GM18507 (cell line): ENCODE measurements around the gene NIP7.
"Not testable (repeated sequence)": the region's sequence is repeated elsewhere in the genome, so short reads cannot be mapped to it uniquely, and the experiment has no call there.

ENCODE experiments used
- DNase-seq: peaks from one replicate; pipeline ENCODE4 v3.0.0; 2011; ENCODE audit warnings: low read depth; ENCODE audit not compliant: insufficient read length; ENCODE audit errors: extremely low spot score
- FAIRE-seq: peaks from 2 replicates; lab custom pipeline; 2011; peaks lifted over from hg19 to GRCh38; lab: Jason Lieb, UNC

Gene NIP7

GRCh38 chr16:69339289-69340094, at the start of gene NIP7, which contains the start of gene COG8:
TSS of gene NIP7 (plus strand) at chr16:69339772. CDS start at chr16:69339830, 58 bp downstream.
TSS of gene COG8 (minus strand) at chr16:69339564. CDS start at chr16:69339552, 12 bp downstream.
- DNase-seq (peak; percentile 82), FAIRE-seq (peak; percentile 98)

GRCh38 chr16:69291657-69292056, 47.9 kb upstream of the NIP7 start:
- FAIRE-seq, DNase-seq: not testable (repeated sequence)

GRCh38 chr16:69293401-69293800, 46.2 kb upstream of the NIP7 start:
- FAIRE-seq = no peak
- DNase-seq = no peak

- DNase-seq = no peak
- FAIRE-seq = no peak
Measured at GRCh38 chr16:69294051-69294450, 45.5 kb upstream of the NIP7 start.

- not testable (repeated sequence) for FAIRE-seq
Measured at GRCh38 chr16:69296771-69297170, 42.8 kb upstream of the NIP7 start.

GRCh38 chr16:69298261-69298660, 41.3 kb upstream of the NIP7 start:
- DNase-seq = no peak
- FAIRE-seq = no peak

More at GRCh38 chr16:69296771-69297170, 42.8 kb upstream of the NIP7 start:
- not testable (repeated sequence) for DNase-seq

- FAIRE-seq (no peak), DNase-seq (no peak)
Measured at GRCh38 chr16:69301187-69301586, 38.4 kb upstream of the NIP7 start.

- DNase-seq (no peak), FAIRE-seq (no peak)
Measured at GRCh38 chr16:69301861-69302260, 37.7 kb upstream of the NIP7 start.

- DNase-seq (no peak), FAIRE-seq (no peak)
Measured at GRCh38 chr16:69302301-69302700, 37.3 kb upstream of the NIP7 start.

- FAIRE-seq (no peak), DNase-seq (no peak)
Measured at GRCh38 chr16:69306031-69306430, 33.5 kb upstream of the NIP7 start.

GRCh38 chr16:69307091-69307490, 32.5 kb upstream of the NIP7 start:
- FAIRE-seq (no peak), DNase-seq (no peak)

- FAIRE-seq (no peak), DNase-seq (no peak)
Measured at GRCh38 chr16:69307856-69308255, 31.7 kb upstream of the NIP7 start.

- DNase-seq (no peak), FAIRE-seq (no peak)
Measured at GRCh38 chr16:69309316-69309715, 30.3 kb upstream of the NIP7 start.

- peak; percentile 91 for FAIRE-seq
- DNase-seq = peak; percentile 98
Measured at GRCh38 chr16:69310653-69311532, 28.7 kb upstream of the NIP7 start, which contains the start of gene VPS4A. TSS of gene VPS4A (plus strand) at chr16:69311350. CDS start at chr16:69311512, 162 bp downstream.

- DNase-seq = peak; percentile 30
- FAIRE-seq = peak; percentile 53
Measured at GRCh38 chr16:69311533-69312387, 27.8 kb upstream of the NIP7 start.

- no peak for FAIRE-seq
- DNase-seq = no peak
Measured at GRCh38 chr16:69313469-69313868, 26.1 kb upstream of the NIP7 start.

- FAIRE-seq (no peak), DNase-seq (no peak)
Measured at GRCh38 chr16:69314534-69314933, 25.0 kb upstream of the NIP7 start.

- DNase-seq = no peak
- no peak for FAIRE-seq
Measured at GRCh38 chr16:69315486-69316311, 23.9 kb upstream of the NIP7 start.
